NCI-H2081 treated with DMSO at 0.1 percent for 48 hours (cell line): ENCODE measurements around the gene TBC1D30.

ENCODE experiments used
- DNase-seq: peaks from one replicate; lab custom pipeline; 2025; lab: John Stamatoyannopoulos, UW

The TBC1D30 gene

GRCh38 chr12:64864319-64864718 lies 39.9 kb downstream of the TBC1D30 start:
- no peak for DNase-seq

- no peak for DNase-seq
Observed at GRCh38 chr12:64875186-64875585, 50.7 kb downstream of the TBC1D30 start.

GRCh38 chr12:64876388-64877071 lies 52.1 kb downstream of the TBC1D30 start:
- DNase-seq = no peak

- no peak for DNase-seq
Observed at GRCh38 chr12:64877363-64878004, 53.0 kb downstream of the TBC1D30 start.

GRCh38 chr12:64882687-64883086 lies 58.2 kb downstream of the TBC1D30 start:
- no peak for DNase-seq

DNA sequence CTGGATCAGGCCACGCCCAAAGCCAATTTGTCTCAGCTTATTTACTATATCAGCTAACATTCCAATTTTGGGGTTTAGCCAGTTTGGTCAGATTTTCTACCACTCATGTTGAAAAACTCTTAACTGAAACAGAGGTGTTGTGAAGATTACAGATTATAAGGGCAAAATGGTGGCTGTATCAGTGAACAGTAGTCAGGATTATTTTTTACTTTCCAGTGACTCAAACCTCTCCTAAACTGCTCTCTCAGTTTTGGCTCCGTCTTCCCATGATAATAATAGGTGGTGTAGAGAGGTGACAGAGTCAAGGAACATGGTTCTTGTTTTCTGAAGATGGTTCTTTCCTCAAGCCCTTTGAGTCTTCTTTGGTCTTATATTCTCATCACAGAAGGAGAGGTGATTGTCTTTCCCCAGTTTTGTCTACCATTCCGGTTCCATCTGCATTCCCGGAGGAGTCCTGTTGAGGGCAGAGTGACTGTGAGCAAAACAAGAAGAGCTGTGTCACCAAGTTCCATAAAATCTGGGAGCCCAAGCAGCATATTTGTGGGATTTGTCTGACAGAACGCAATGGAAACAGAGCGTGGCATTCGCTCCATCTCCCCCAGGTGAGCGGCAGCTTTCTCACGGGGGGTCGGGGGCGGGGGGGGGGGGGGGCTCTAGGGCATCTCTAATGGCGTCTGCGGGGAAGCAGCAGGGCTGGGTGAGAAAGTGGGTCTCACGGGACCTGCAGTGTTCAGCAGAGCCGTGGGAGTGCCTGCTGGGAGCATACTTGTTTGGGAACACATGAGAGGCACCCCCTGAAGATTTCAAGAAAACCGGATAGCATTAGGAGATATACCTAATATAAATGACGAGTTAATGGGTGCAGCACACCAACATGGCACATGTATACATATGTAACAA lies 59.1 kb downstream of the TBC1D30 start:
- DNase-seq = no peak

DNA sequence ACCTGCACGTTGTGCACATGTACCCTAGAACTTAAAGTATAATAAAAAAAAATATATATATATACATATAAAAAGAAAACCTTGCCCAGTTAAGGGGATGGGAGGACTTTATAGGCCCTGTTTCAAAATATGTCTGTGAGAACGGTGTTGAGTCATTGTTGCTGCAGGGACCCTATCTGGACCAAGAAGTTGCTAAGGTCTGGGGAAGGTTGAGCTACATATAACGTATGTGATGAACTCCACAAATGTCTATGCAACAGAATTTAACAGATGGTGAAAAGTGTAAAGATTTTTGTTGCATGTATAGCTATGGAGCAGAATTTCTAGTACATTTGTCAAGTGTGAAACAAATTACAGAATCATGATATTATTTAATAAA lies 59.7 kb downstream of the TBC1D30 start:
- DNase-seq = no peak

DNA sequence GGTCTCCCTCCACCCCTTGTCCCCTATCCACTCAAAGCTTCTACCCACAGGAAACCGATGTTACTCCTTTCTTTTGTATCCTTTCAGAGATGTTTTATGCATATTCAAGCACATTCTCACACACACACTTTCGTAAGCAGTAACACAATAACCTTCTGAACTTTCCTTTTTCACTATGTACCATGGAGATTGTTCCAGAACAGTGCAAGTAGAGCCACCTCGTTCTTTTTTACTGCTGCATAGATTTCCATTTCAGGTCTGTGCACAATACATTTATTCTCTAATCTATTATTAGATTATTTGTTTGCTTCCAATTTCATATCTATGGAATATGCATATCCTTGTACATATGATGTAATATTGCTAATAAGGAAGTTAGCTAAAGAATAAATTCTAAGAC lies 60.3 kb downstream of the TBC1D30 start:
- DNase-seq = no peak

- DNase-seq = no peak
Observed at GRCh38 chr12:64889434-64890216, 65.2 kb downstream of the TBC1D30 start.

GRCh38 chr12:64890873-64891468 lies 66.5 kb downstream of the TBC1D30 start:
- no peak for DNase-seq

DNA sequence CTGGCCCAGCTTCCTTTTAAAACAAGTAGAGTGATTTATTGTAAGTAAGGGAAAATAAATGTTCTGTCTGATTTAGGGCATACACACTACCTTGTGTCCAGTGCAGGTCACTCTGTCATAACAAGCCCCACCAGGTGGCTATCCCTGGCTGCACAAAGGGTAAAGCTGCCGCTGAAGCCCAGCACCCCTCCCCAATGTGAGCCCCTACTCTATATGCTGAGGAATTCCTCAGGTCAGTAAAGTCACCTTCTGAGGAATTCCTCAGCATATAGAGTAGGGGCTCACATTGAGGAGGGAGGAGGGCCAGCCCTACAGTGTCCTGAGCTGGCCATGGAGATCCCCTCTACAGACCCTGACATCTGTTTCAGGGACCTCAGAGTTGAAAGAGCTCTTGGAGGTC lies 67.2 kb downstream of the TBC1D30 start:
- no peak for DNase-seq

DNA sequence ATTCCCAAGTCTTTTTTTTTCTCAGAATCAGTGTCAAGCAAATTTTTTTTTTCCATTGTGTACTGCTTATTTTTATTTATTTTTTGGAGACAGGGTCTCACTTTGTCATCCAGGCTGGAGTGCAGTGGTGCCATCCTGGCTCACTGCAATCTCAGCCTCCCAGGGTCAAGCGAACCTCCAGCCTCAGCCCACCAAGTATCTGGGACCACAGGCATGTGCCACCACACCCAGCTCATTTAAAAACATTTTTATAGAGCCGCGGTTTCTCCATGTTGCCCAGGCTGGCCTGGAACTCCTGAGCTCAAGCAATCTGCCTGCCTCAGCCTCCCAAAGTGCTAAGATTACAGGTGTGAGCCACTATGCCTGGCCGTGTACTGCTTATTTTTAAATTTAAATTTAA lies 68.1 kb downstream of the TBC1D30 start:
- no peak for DNase-seq

DNA sequence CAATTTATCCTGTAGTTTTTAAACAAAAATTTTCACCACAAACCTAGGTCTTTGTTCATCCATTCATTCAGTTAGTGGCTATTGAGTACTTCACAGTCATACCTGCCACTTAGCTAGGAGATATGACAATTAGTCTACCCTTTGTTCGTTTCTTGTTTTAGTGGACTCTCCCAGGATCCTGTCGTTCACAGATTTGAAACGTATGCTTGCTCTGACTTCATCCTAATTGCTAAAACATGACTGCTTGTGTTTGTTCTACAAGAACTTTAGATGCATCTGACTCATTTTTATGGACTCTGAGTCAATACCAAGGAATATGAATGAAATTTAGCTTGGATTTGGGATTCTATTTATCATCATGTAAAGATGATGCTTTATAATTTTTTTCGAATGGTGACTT lies 69.5 kb downstream of the TBC1D30 start:
- no peak for DNase-seq

GRCh38 chr12:64894827-64895475 lies 70.5 kb downstream of the TBC1D30 start:
- DNase-seq = no peak

GRCh38 chr12:64895526-64895925 lies 71.1 kb downstream of the TBC1D30 start:
- DNase-seq = no peak

DNA sequence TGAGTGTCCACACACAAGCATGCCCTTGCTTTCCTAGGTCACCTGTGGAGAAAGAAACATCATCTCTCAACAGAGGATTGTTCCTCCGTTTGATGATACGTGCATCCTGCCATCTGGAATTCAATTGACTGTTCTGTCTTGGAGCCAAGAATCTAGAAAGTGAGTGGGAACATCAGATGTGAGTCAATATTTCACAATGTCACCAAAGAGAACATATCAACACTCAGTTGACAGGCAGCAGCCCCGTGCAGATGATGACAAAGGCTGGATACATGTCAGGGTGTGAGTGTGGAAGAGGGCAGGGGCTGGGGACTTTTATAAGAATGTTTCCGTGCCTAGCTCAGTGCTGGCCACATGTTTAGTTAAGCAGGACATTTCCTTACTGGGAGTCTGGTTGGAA lies 76.1 kb downstream of the TBC1D30 start:
- no peak for DNase-seq

GRCh38 chr12:64903479-64904152 lies 79.2 kb downstream of the TBC1D30 start:
- DNase-seq = no peak

GRCh38 chr12:64907097-64907496 lies 82.7 kb downstream of the TBC1D30 start:
- DNase-seq = no peak

- DNase-seq = no peak
Observed at GRCh38 chr12:64909124-64909523, 84.7 kb downstream of the TBC1D30 start.

DNA sequence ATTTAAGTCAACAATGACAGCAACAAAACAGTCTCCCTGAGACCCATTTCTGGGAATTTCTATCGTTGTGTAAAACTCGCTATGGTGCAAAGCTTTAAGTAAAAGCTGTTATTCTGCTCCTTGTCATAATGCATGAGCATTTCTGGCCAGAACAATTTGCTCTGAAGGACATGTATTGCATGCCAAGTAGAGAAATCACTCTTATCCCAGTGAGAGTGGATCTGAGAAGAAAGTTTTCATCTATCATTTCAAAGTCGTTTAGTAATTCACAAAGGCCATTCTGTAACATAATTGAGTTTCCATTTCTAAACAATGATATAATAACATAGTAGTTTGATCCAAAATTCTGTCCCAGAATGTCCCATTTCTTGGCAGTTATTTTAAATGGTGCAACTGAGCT lies 86.6 kb downstream of the TBC1D30 start:
- DNase-seq = no peak

DNA sequence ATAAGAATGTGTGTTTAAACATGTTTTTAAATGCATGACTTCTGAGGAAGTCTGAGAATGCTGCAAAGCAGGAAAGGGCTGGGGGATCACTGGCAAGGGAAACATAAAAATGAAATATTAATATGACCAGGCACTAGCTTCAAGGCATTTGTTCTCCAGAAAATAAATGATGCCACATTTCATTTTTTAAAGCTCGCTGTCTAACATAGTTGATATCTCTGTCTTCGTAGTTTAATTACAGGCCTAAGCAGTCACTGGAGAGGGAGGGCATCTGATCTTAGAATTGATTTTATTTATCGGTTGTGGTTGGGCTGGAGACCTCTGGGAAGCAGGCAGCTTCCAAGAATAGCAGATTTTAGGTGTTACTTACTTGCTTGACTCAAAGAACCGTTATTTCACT lies 87.5 kb downstream of the TBC1D30 start:
- DNase-seq = no peak
